ENCODE results near the gene LMBRD1. TPM values are rescaled to one million over a fixed set of nuclear protein-coding genes. Genes with fewer than 3 reads are reported as not detected.

LMBRD1 gene
- total and polyA plus RNA-seq, 2 experiments from 2014 or later: 54.3 to 88.6 TPM

- DNase-seq (ENCODE audit: low spot score): no peak
- no peak overlapping the region for H3K4me2 ChIP-seq
- no peaks in the 10 kb centered on the region for H3K4me1 ChIP-seq (ENCODE audit: insufficient read depth)
- no peaks in the 10 kb centered on the region for H3K9me2 ChIP-seq (replicated peaks; ENCODE audit: insufficient read depth)
- 63% methylated on average over 2 of the region's 2 CpGs for WGBS (ENCODE audit: low lambda C conversion rate, missing lambda C conversion rate)
- no peaks in the 10 kb centered on the region for H3K9me3 ChIP-seq (ENCODE audit: low read depth)
- no peak for TF ChIP-seq CTCF (IDR thresholded peaks at IDR 0.05; ENCODE audit: poor library complexity)
- no peak for TF ChIP-seq EZH2phosphoT487 (IDR thresholded peaks at IDR 0.05; ENCODE audit: low read depth, severe bottlenecking, unreplicated experiment)
- no peak for TF ChIP-seq EZH2 (IDR thresholded peaks at IDR 0.05; ENCODE audit: borderline replicate concordance)
- H3K79me2 ChIP-seq: peaks cover 42% of the 10 kb centered on the region
- no peak overlapping the region for H2AFZ ChIP-seq
- no peaks in the 10 kb centered on the region for H3K27me3 ChIP-seq
- H4K20me1 ChIP-seq (ENCODE audit: insufficient read depth, poor library complexity, severe bottlenecking): no peaks in the 10 kb centered on the region
- no peak overlapping the region for H3K4me3 ChIP-seq
- H3K27ac ChIP-seq: no peak overlapping the region
- H3K36me3 ChIP-seq (replicated peaks; ENCODE audit: insufficient read depth, low read depth): no peaks in the 10 kb centered on the region
Measured at GRCh38 chr6:69761853-69762252, 35.0 kb downstream of the LMBRD1 start.

DNA sequence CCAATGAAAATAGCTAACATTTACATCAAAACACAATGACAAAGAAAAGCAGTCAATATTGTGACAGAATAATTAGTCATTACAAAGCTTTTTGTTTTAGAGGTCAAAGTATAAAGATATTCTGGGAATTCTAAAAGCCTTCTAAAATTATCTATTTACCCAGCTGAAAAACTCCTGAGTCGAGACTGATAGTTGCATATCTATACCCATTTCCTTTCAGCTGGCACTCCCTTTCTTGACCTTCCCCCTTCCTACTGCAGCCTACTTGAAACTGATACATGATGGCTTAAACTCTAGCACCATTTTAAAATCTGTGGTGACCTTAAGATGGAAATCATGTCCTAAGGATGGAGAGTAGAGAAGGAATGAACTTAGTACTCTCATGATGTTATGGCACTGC lies 38.6 kb downstream of the LMBRD1 start:
- Histone ChIP-seq H3K4me3 (no peak overlapping the region), H3K27me3 (no peaks in the 10 kb centered on the region), H2AFZ (no peak overlapping the region), H3K9me3 (ENCODE audit: low read depth) (no peaks in the 10 kb centered on the region), H3K4me1 (ENCODE audit: insufficient read depth) (no peaks in the 10 kb centered on the region), H3K9me2 (replicated peaks; ENCODE audit: insufficient read depth) (no peaks in the 10 kb centered on the region), H3K79me2 (peaks cover 67% of the 10 kb centered on the region), H4K20me1 (ENCODE audit: insufficient read depth, poor library complexity, severe bottlenecking) (no peaks in the 10 kb centered on the region), H3K36me3 (replicated peaks; ENCODE audit: insufficient read depth, low read depth) (no peaks in the 10 kb centered on the region), H3K27ac (no peak overlapping the region), H3K4me2 (no peak overlapping the region)
- WGBS (ENCODE audit: low lambda C conversion rate, missing lambda C conversion rate): 50% methylated on average over 1 of the region's 1 CpG
- TF ChIP-seq EZH2phosphoT487 (IDR thresholded peaks at IDR 0.05; ENCODE audit: low read depth, severe bottlenecking, unreplicated experiment) (no peak), CTCF (IDR thresholded peaks at IDR 0.05; ENCODE audit: poor library complexity) (no peak), EZH2 (IDR thresholded peaks at IDR 0.05; ENCODE audit: borderline replicate concordance) (no peak)
- no peak for DNase-seq (ENCODE audit: low spot score)

GRCh38 chr6:69756907-69757306 lies 39.9 kb downstream of the LMBRD1 start:
- H4K20me1 ChIP-seq (ENCODE audit: insufficient read depth, poor library complexity, severe bottlenecking): no peaks in the 10 kb centered on the region
- 79% methylated on average over 1 of the region's 1 CpG for whole genome bisulfite sequencing (ENCODE audit: low lambda C conversion rate, missing lambda C conversion rate)
- peaks cover 64% of the 10 kb centered on the region for H3K79me2 ChIP-seq
- H3K36me3 ChIP-seq (replicated peaks; ENCODE audit: insufficient read depth, low read depth): no peaks in the 10 kb centered on the region
- no peaks in the 10 kb centered on the region for H3K27me3 ChIP-seq
- no peak overlapping the region for H3K4me2 ChIP-seq
- no peak overlapping the region for H3K27ac ChIP-seq
- H3K9me3 ChIP-seq (ENCODE audit: low read depth): no peaks in the 10 kb centered on the region
- no peak overlapping the region for H3K4me3 ChIP-seq
- H2AFZ ChIP-seq: no peak overlapping the region
- no peak for TF ChIP-seq EZH2phosphoT487 (IDR thresholded peaks at IDR 0.05; ENCODE audit: low read depth, severe bottlenecking, unreplicated experiment)
- no peak for TF ChIP-seq CTCF (IDR thresholded peaks at IDR 0.05; ENCODE audit: poor library complexity)
- no peak for TF ChIP-seq EZH2 (IDR thresholded peaks at IDR 0.05; ENCODE audit: borderline replicate concordance)
- no peaks in the 10 kb centered on the region for H3K9me2 ChIP-seq (replicated peaks; ENCODE audit: insufficient read depth)
- no peaks in the 10 kb centered on the region for H3K4me1 ChIP-seq (ENCODE audit: insufficient read depth)
- no peak for DNase-seq (ENCODE audit: low spot score)

DNA sequence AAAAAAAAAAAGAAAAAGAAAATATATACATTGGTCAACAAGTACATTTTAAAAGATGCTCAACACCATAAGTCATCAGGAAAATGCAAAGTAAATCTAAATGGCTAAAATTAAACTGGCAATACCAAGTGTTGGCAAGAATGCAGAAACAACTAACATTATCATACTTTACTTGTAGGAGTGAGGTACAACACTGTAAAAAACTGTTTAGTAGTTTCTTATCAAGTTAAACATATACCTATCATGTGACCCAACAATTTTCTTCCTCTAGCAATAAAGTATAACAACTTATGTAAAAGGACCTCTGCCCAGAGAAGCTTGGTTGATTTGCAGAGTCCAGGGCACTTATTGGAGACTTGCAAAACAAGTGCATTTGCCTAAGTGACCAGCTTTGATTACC lies 40.4 kb downstream of the LMBRD1 start:
- Histone ChIP-seq H3K4me1 (ENCODE audit: insufficient read depth) (no peaks in the 10 kb centered on the region), H3K27me3 (no peaks in the 10 kb centered on the region), H3K9me2 (replicated peaks; ENCODE audit: insufficient read depth) (no peaks in the 10 kb centered on the region), H3K79me2 (peaks cover 61% of the 10 kb centered on the region), H3K4me3 (no peak overlapping the region), H3K9me3 (ENCODE audit: low read depth) (no peaks in the 10 kb centered on the region), H3K4me2 (no peak overlapping the region), H3K27ac (no peak overlapping the region), H2AFZ (no peak overlapping the region), H3K36me3 (replicated peaks; ENCODE audit: insufficient read depth, low read depth) (no peaks in the 10 kb centered on the region), H4K20me1 (ENCODE audit: insufficient read depth, poor library complexity, severe bottlenecking) (no peaks in the 10 kb centered on the region)
- DNase-seq (ENCODE audit: low spot score): no peak
- no peak for TF ChIP-seq CTCF (IDR thresholded peaks at IDR 0.05; ENCODE audit: poor library complexity)
- no peak for TF ChIP-seq EZH2phosphoT487 (IDR thresholded peaks at IDR 0.05; ENCODE audit: low read depth, severe bottlenecking, unreplicated experiment)
- TF ChIP-seq EZH2 (IDR thresholded peaks at IDR 0.05; ENCODE audit: borderline replicate concordance): no peak

All from hepatocyte (in vitro differentiated cells).